ENCODE data around the gene FKBP6.

- no peak for TF ChIP-seq CTCF (conservative IDR thresholded peaks at IDR 0.05; ENCODE audit: low read depth, low read length)
- no peak for TF ChIP-seq EZH2 (IDR thresholded peaks at IDR 0.05; ENCODE audit: low read length, unreplicated experiment)
Observed at GRCh38 chr7:73351447-73352167, 23.6 kb downstream of the FKBP6 start.
